Neural cell (in vitro differentiated cells): ENCODE results near the gene F13A1. TPM values are rescaled to one million over a fixed set of nuclear protein-coding genes. Genes with fewer than 3 reads are reported as not detected.

ENCODE experiments used
- H2AFZ ChIP-seq: fragments of 200-600, 300-800 bp; sonication (generic), shearing (Covaris generic); 2 replicates; pipeline ENCODE4 v1.6.0; 2014; ENCODE audit warnings: low read depth, mild to moderate bottlenecking, antibody characterized with exemption, low read length, moderate library complexity
- H3F3A ChIP-seq: fragments of 200-600 bp; shearing (Covaris generic); 2 replicates; pipeline ENCODE4 v1.6.1; 2016; ENCODE audit warnings: mild to moderate bottlenecking, moderate library complexity, mixed read lengths, antibody characterized with exemption, low read length; ENCODE audit not compliant: insufficient read depth, poor library complexity, severe bottlenecking
- H3K27ac ChIP-seq: fragments of 200-600, 300-800 bp; sonication (generic), shearing (Covaris generic); 2 replicates; pipeline ENCODE4 v1.5.1; 2014; ENCODE audit warnings: mild to moderate bottlenecking, low read length, moderate library complexity
- H3K27me3 ChIP-seq: fragments of 300-800, 200-600 bp; sonication (generic), shearing (Covaris generic); 2 replicates; pipeline ENCODE4 v1.6.0; 2014; ENCODE audit warnings: mild to moderate bottlenecking, low read depth, low read length, moderate library complexity; ENCODE audit not compliant: insufficient read depth
- H3K36me3 ChIP-seq: fragments of 300-800, 200-600 bp; sonication (generic), shearing (Covaris generic); 2 replicates; pipeline ENCODE4 v1.5.1; 2014; ENCODE audit warnings: mild to moderate bottlenecking, antibody characterized with exemption, low read length, moderate library complexity; ENCODE audit not compliant: insufficient read depth
- H3K4me2 ChIP-seq: fragments of 300-800, 200-600 bp; sonication (generic), shearing (Covaris generic); 2 replicates; pipeline ENCODE4 v1.6.0; 2014; ENCODE audit warnings: mild to moderate bottlenecking, low read length
- H3K4me3 ChIP-seq: fragments of 300-800, 200-600 bp; sonication (generic), shearing (Covaris generic); 2 replicates; pipeline ENCODE4 v1.5.1; 2014; ENCODE audit warnings: mild to moderate bottlenecking, low read length, moderate library complexity
- H3K79me2 ChIP-seq: fragments of 200-600 bp; shearing (Covaris generic); replicated peaks from 2 replicates; pipeline ENCODE4 v1.6.0; 2014; ENCODE audit warnings: mild to moderate bottlenecking, low read length, moderate library complexity; ENCODE audit not compliant: insufficient read depth
- H3K9ac ChIP-seq: fragments of 300-800, 200-600 bp; sonication (generic), shearing (Covaris generic); 2 replicates; pipeline ENCODE4 v1.6.1; 2016; ENCODE audit warnings: mild to moderate bottlenecking, low read length, mixed read lengths
- H3K9me2 ChIP-seq: fragments of 200-600 bp; shearing (Covaris generic); 2 replicates; pipeline ENCODE4 v1.6.1; 2016; ENCODE audit warnings: mild to moderate bottlenecking, low read length, mixed read lengths; ENCODE audit not compliant: insufficient read depth
- H3K9me3 ChIP-seq: fragments of 200-600, 300-800 bp; sonication (generic), shearing (Covaris generic); 2 replicates; pipeline ENCODE4 v1.6.1; 2016; ENCODE audit warnings: mild to moderate bottlenecking, mixed run types, low read length, moderate library complexity, mixed read lengths
- H4K20me1 ChIP-seq: fragments of 200-600 bp; shearing (Covaris generic); 2 replicates; pipeline ENCODE4 v1.6.1; 2016; ENCODE audit warnings: mild to moderate bottlenecking, mixed run types; ENCODE audit not compliant: insufficient read depth
- CTCF ChIP-seq: fragments of 450-650 bp; IDR thresholded peaks from 2 replicates; pipeline ENCODE4 v1.5.1; 2014; ENCODE audit warnings: antibody characterized with exemption, mild to moderate bottlenecking, moderate library complexity; ENCODE audit not compliant: poor library complexity, severe bottlenecking
- EP300 ChIP-seq: fragments of 450-650 bp; conservative IDR thresholded peaks from 2 replicates; pipeline ENCODE4 v1.6.1; 2014; ENCODE audit warnings: antibody characterized with exemption, mild to moderate bottlenecking, moderate library complexity; ENCODE audit not compliant: poor library complexity, severe bottlenecking
- EZH2 ChIP-seq: fragments of 200-600, 300-800 bp; shearing (Covaris generic), sonication (generic); IDR thresholded peaks from 2 replicates; pipeline ENCODE4 v1.6.1; 2014; ENCODE audit warnings: antibody characterized with exemption, low read length, borderline replicate concordance, mild to moderate bottlenecking; ENCODE audit not compliant: insufficient read depth, poor library complexity, severe bottlenecking
- MXI1 ChIP-seq: fragments of 450-650 bp; conservative IDR thresholded peaks from 2 replicates; pipeline ENCODE4 v1.6.1; 2014; ENCODE audit warnings: antibody characterized with exemption, mild to moderate bottlenecking; ENCODE audit not compliant: poor library complexity, severe bottlenecking
- POLR2AphosphoS5 ChIP-seq: IDR thresholded peaks from 2 replicates; pipeline ENCODE4 v1.6.1; 2012
- RAD21 ChIP-seq: fragments of 450-650 bp; conservative IDR thresholded peaks from 2 replicates; pipeline ENCODE4 v1.6.1; 2014; ENCODE audit warnings: antibody characterized with exemption, mild to moderate bottlenecking, moderate library complexity
- REST ChIP-seq: IDR thresholded peaks from 2 replicates; pipeline ENCODE4 v1.6.1; 2012; ENCODE audit warnings: borderline replicate concordance
- SMC3 ChIP-seq: fragments of 450-650 bp; conservative IDR thresholded peaks from 2 replicates; pipeline ENCODE4 v1.6.1; 2014; ENCODE audit warnings: antibody characterized with exemption, mild to moderate bottlenecking, moderate library complexity; ENCODE audit not compliant: poor library complexity
- TAF1 ChIP-seq: IDR thresholded peaks from 2 replicates; pipeline ENCODE4 v1.6.1; 2012; ENCODE audit warnings: low read depth
- polyA plus RNA-seq: library from polyadenylated mRNA; depleted of rRNA; stranded (reverse); fragments of >200 nt; gene quantifications from 2 replicates; pipeline ENCODE4 v1.2.3, GENCODE V29; 2014

Gene F13A1
- polyA plus RNA-seq, 1 donor from 2014 or later, result not detected

- no peak overlapping the region for H3K27ac ChIP-seq
- H3K4me3 ChIP-seq, result no peak overlapping the region
Observed at GRCh38 chr6:6331393-6331792, 10.9 kb upstream of the F13A1 start.

GRCh38 chr6:6330407-6330806 is 9.9 kb upstream of the F13A1 start:
- H3K4me3 ChIP-seq, result no peak overlapping the region
- H3K36me3 ChIP-seq, result no peaks in the 10 kb centered on the region
- TF ChIP-seq REST (no peak), SMC3 (no peak), MXI1 (no peak), POLR2AphosphoS5 (no peak), EZH2 (no peak), RAD21 (no peak), TAF1 (no peak), CTCF (no peak), EP300 (no peak)
- no peak overlapping the region for H3K27ac ChIP-seq
- no peaks in the 10 kb centered on the region for H4K20me1 ChIP-seq
- no peak overlapping the region for H2AFZ ChIP-seq
- no peak overlapping the region for H3K4me2 ChIP-seq
- no peaks in the 10 kb centered on the region for H3F3A ChIP-seq
- H3K9me2 ChIP-seq, result no peaks in the 10 kb centered on the region
- no peaks in the 10 kb centered on the region for H3K79me2 ChIP-seq
- no peaks in the 10 kb centered on the region for H3K9me3 ChIP-seq
- H3K27me3 ChIP-seq, result no peaks in the 10 kb centered on the region
- no peak overlapping the region for H3K9ac ChIP-seq

More at GRCh38 chr6:6331393-6331792, 10.9 kb upstream of the F13A1 start:
- H3K79me2 ChIP-seq, result no peaks in the 10 kb centered on the region
- no peak overlapping the region for H3K9ac ChIP-seq
- H3K27me3 ChIP-seq, result no peaks in the 10 kb centered on the region
- H3K36me3 ChIP-seq, result no peaks in the 10 kb centered on the region
- H3K9me3 ChIP-seq, result no peaks in the 10 kb centered on the region
- H3F3A ChIP-seq, result no peaks in the 10 kb centered on the region
- no peak overlapping the region for H3K4me2 ChIP-seq
- no peak for TF ChIP-seq EP300
- no peak for TF ChIP-seq RAD21
- TF ChIP-seq REST, result no peak
- TF ChIP-seq EZH2, result no peak
- no peaks in the 10 kb centered on the region for H4K20me1 ChIP-seq
- H3K9me2 ChIP-seq, result no peaks in the 10 kb centered on the region
- H2AFZ ChIP-seq, result no peak overlapping the region
